ENCODE results near the gene SFXN2.

Gene SFXN2

GRCh38 chr10:102670871-102671434, 43.5 kb upstream of the SFXN2 start:
- in situ Hi-C loops (cut with HindIII; ENCODE audit: low sequenced_read_pairs): no loop called here
- no peak for TF ChIP-seq CTCF (IDR thresholded peaks at IDR 0.05; ENCODE audit: low read depth, low read length)
- no peak overlapping the region for H3K4me3 ChIP-seq (ENCODE audit: low read depth, low read length)
- DNase-seq (ENCODE audit: low read depth, low spot score): no peak

- DNase-seq (ENCODE audit: low read depth, low spot score): no peak
- H3K4me3 ChIP-seq (ENCODE audit: low read depth, low read length): no peak overlapping the region
- in situ Hi-C loops (cut with HindIII; ENCODE audit: low sequenced_read_pairs): no loop called here
- TF ChIP-seq CTCF (IDR thresholded peaks at IDR 0.05; ENCODE audit: low read depth, low read length): no peak
Observed at GRCh38 chr10:102673236-102673818, 41.1 kb upstream of the SFXN2 start.

GRCh38 chr10:102673819-102674511, 40.5 kb upstream of the SFXN2 start:
- in situ Hi-C loops (cut with HindIII; ENCODE audit: low sequenced_read_pairs): no loop called here
- peak; percentile 76 for DNase-seq (ENCODE audit: low read depth, low spot score)
- H3K4me3 ChIP-seq (ENCODE audit: low read depth, low read length): peak overlapping the region; percentile 1
- TF ChIP-seq CTCF (IDR thresholded peaks at IDR 0.05; ENCODE audit: low read depth, low read length): no peak

- H3K4me3 ChIP-seq (ENCODE audit: low read depth, low read length): no peak overlapping the region
- DNase-seq (ENCODE audit: low read depth, low spot score): no peak
- no peak for TF ChIP-seq CTCF (IDR thresholded peaks at IDR 0.05; ENCODE audit: low read depth, low read length)
- in situ Hi-C loops (cut with HindIII; ENCODE audit: low sequenced_read_pairs): no loop called here
Observed at GRCh38 chr10:102674566-102674965, 39.9 kb upstream of the SFXN2 start.

- no peak for TF ChIP-seq CTCF (IDR thresholded peaks at IDR 0.05; ENCODE audit: low read depth, low read length)
- no peak for DNase-seq (ENCODE audit: low read depth, low spot score)
- H3K4me3 ChIP-seq (ENCODE audit: low read depth, low read length): no peak overlapping the region
- in situ Hi-C loops (cut with HindIII; ENCODE audit: low sequenced_read_pairs): no loop called here
Observed at GRCh38 chr10:102675011-102675665, 39.3 kb upstream of the SFXN2 start.

GRCh38 chr10:102675666-102676533, 38.5 kb upstream of the SFXN2 start:
- TF ChIP-seq CTCF (IDR thresholded peaks at IDR 0.05; ENCODE audit: low read depth, low read length): no peak
- peak; percentile 95 for DNase-seq (ENCODE audit: low read depth, low spot score)
- in situ Hi-C loops (cut with HindIII; ENCODE audit: low sequenced_read_pairs): no loop called here
- H3K4me3 ChIP-seq (ENCODE audit: low read depth, low read length): no peak overlapping the region
